K562 (cell line): ENCODE results near the gene GIPR. TPM values are rescaled to one million over a fixed set of nuclear protein-coding genes. Genes with fewer than 3 reads are reported as not detected.

Experiments
- ARHGAP35 ChIP-seq: fragments of 450-650 bp; IDR thresholded peaks from 2 replicates; pipeline ENCODE4 v1.6.1; 2018; ENCODE audit not compliant: partially characterized antibody
- BHLHE40 ChIP-seq: IDR thresholded peaks from 2 replicates; pipeline ENCODE4 v1.6.1; 2011; ENCODE audit warnings: low read length, improper control_type of control experiment
- CREB1 ChIP-seq, 2 experiments: sonication (generic) in 1 of 2; formaldehyde crosslinking in 1 of 2; IDR thresholded peaks; 2 replicates each; pipeline versions ENCODE4 v1.6.1 to v1.8.0; 2012 to 2022; ENCODE audit warnings: inconsistent platforms in 1 of 2, mild to moderate bottlenecking in 1 of 2, missing genetic modification reagents in 1 of 2, moderate library complexity in 1 of 2
- JUND ChIP-seq, 2 experiments: IDR thresholded peaks; 2 replicates in 1 of 2; 3 replicates in 1 of 2; pipeline ENCODE4 v1.6.1; 2011; ENCODE audit warnings: borderline replicate concordance in 2 of 2, low read depth in 2 of 2, low read length in 2 of 2, improper control_type of control experiment in 1 of 2, missing biosample characterization in 1 of 2, missing genetic modification characterization in 1 of 2, missing genetic modification reagents in 1 of 2
- RBFOX2 ChIP-seq: fragments of 200-400 bp; formaldehyde crosslinking; IDR thresholded peaks from 2 replicates; pipeline ENCODE4 v1.6.1; 2017; ENCODE audit warnings: low read depth, mild to moderate bottlenecking, low read length, moderate library complexity
- SMARCB1 ChIP-seq: IDR thresholded peaks from 2 replicates; pipeline ENCODE4 v1.6.1; 2011; ENCODE audit warnings: improper control_type of control experiment, low read depth; ENCODE audit not compliant: insufficient read length
- TAF7 ChIP-seq: fragments of 450-650 bp; IDR thresholded peaks from 2 replicates; pipeline ENCODE4 v1.6.1; 2016; ENCODE audit warnings: missing genetic modification characterization, missing compliant biosample characterization
- TFAM ChIP-seq: fragments of 250-450 bp; sonication (Bioruptor Pico); conservative IDR thresholded peaks from 2 replicates; pipeline ENCODE4 v1.5.0; 2021; ENCODE audit warnings: mild to moderate bottlenecking, moderate library complexity
- XRCC3 ChIP-seq: fragments of 450-650 bp; IDR thresholded peaks from 2 replicates; pipeline ENCODE4 v1.6.1; 2017; ENCODE audit warnings: mild to moderate bottlenecking, moderate library complexity
- ZNF263 ChIP-seq: sonication (generic); formaldehyde crosslinking; IDR thresholded peaks from 2 replicates; pipeline ENCODE4 v1.8.0; 2022; ENCODE audit warnings: mild to moderate bottlenecking, missing genetic modification reagents, borderline replicate concordance
- ZNF75A ChIP-seq: fragments of 450-650 bp; formaldehyde crosslinking; IDR thresholded peaks from 2 replicates; pipeline ENCODE4 v1.4.0; 2020; ENCODE audit warnings: mild to moderate bottlenecking
- polyA plus RNA-seq, 8 experiments: library from polyadenylated mRNA; depleted of rRNA in 4 of 8; stranded (reverse) in 5 of 8; unstranded in 3 of 8; fragments of >200 nt; fragmentation: Nextera tagmentation in 2 of 8; fragmentation: Illumina TruSeq in 1 of 8; extraction: Ambion mirVana in 2 of 8; extraction: Trizol in 1 of 8; gene quantifications; 2 replicates each; pipeline versions ENCODE4 v1.2.1 to v1.2.3, GENCODE V29; 2011 to 2014; ENCODE audit warnings: inconsistent platforms in 1 of 8, missing spikeins in 1 of 8
- total RNA-seq, 7 experiments: library from RNA; depleted of rRNA in 6 of 7; stranded (reverse); fragments of >200 nt in 6 of 7; fragmentation: Illumina TruSeq in 2 of 7; extraction: Trizol in 2 of 7; gene quantifications; 2 replicates each; pipeline versions ENCODE4 v1.2.1 to v1.2.3, GENCODE V29; 2011 to 2021; ENCODE audit warnings: low replicate concordance in 1 of 7
- TF ChIP-seq, protein P1 (sequence below): conservative IDR thresholded peaks from 2 replicates; pipeline ENCODE4 v1.6.1; 2011; ENCODE audit warnings: low read depth, mild to moderate bottlenecking, low read length; ENCODE audit not compliant: control insufficient read depth
- TF ChIP-seq, protein P2 (sequence below): fragments of 450-650 bp; IDR thresholded peaks from 2 replicates; pipeline ENCODE4 v1.6.1; 2016; ENCODE audit warnings: mild to moderate bottlenecking
- TF ChIP-seq, protein P3 (sequence below): fragments of 250-450 bp; sonication (Bioruptor Pico); IDR thresholded peaks from 2 replicates; pipeline ENCODE4 v1.5.0; 2022; ENCODE audit warnings: mild to moderate bottlenecking
- TF ChIP-seq, protein P4 (sequence below): fragments of 150-350 bp; IDR thresholded peaks from 2 replicates; pipeline ENCODE4 v1.6.1; 2014; ENCODE audit warnings: low read depth, mild to moderate bottlenecking, low read length, borderline replicate concordance

The GIPR gene
- total and polyA plus RNA-seq, 9 of the 15 experiments (the other 6 are each of a cell fraction or from before 2014, with no cell fraction given): 2.2 to 26.8 (median 12.7) TPM

DNA sequence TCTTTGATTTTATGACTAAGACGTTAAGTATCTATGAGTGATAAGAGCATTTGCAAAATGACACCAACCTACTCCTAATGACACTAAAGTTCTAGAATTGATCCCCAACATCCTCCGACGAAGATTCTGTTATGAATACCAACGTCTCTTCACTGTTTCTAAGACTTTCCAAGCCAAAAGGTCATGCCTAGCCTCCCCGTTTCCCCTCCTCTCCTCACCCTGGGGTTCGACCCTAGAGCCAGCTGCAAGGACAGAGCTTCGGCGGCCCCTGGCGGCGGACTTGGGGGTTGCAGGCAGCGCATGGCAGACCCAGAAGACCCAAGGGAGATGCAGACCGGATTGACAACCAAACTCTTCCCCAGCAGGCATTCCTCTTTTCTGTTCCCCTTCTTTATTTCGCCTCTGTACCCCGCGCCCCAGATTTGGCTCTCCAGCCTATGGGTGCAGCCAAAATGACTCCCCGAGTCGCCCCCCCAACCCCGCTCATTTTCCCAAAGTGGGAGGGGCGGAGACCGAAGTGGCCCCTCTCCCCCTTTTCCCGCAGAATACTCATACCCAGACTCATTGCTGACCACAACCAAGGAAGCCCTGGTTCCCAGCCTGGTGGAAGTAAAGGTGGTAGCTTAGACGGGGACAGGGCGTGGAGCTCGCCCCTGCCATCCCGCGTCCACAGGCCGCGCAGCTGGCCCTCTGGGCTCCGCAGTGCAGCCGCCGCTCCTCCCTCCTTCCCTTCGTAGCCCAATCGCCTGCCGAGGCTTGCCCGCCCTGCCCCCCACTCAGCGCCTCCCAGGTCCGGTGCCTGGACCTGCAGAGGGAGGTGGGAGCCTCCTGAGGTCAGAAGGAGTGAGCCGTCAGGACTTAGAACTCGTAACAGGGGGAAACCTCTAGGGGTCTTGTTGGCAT, 24.7 kb upstream of the GIPR start (continued):
- TF ChIP-seq, protein P1, sequence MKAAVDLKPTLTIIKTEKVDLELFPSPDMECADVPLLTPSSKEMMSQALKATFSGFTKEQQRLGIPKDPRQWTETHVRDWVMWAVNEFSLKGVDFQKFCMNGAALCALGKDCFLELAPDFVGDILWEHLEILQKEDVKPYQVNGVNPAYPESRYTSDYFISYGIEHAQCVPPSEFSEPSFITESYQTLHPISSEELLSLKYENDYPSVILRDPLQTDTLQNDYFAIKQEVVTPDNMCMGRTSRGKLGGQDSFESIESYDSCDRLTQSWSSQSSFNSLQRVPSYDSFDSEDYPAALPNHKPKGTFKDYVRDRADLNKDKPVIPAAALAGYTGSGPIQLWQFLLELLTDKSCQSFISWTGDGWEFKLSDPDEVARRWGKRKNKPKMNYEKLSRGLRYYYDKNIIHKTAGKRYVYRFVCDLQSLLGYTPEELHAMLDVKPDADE: no peak
- TF ChIP-seq TAF7 (tag) (no peak), ZNF75A (CRISPR knock-in tag) (no peak), ZNF263 (CRISPR knock-in tag) (no peak), JUND (IDR thresholded peaks at IDR 0.05; ENCODE audit: borderline replicate concordance, low read depth, low read length) (peak; percentile 48; the same call in 1 of the 2 replicates), JUND (tag; IDR thresholded peaks at IDR 0.05; ENCODE audit: borderline replicate concordance, low read depth, low read length) (peak; percentile 53; the same call in 2 of the 3 replicates), RBFOX2 (0 out of 2 replicates have a peak, but pooled peaks have one; percentile 39), SMARCB1 (no peak), BHLHE40 (peak; percentile 11; the same call in 1 of the 2 replicates), XRCC3 (no peak), TFAM (CRISPR knock-in tag) (no peak), ARHGAP35 (no peak), CREB1 (IDR thresholded peaks at IDR 0.05) (no peak; the same call in 1 of the 2 replicates), CREB1 (CRISPR knock-in tag; IDR thresholded peaks at IDR 0.05) (0 out of 2 replicates have a peak, but pooled peaks have one; percentile 6)
- TF ChIP-seq, protein P2, sequence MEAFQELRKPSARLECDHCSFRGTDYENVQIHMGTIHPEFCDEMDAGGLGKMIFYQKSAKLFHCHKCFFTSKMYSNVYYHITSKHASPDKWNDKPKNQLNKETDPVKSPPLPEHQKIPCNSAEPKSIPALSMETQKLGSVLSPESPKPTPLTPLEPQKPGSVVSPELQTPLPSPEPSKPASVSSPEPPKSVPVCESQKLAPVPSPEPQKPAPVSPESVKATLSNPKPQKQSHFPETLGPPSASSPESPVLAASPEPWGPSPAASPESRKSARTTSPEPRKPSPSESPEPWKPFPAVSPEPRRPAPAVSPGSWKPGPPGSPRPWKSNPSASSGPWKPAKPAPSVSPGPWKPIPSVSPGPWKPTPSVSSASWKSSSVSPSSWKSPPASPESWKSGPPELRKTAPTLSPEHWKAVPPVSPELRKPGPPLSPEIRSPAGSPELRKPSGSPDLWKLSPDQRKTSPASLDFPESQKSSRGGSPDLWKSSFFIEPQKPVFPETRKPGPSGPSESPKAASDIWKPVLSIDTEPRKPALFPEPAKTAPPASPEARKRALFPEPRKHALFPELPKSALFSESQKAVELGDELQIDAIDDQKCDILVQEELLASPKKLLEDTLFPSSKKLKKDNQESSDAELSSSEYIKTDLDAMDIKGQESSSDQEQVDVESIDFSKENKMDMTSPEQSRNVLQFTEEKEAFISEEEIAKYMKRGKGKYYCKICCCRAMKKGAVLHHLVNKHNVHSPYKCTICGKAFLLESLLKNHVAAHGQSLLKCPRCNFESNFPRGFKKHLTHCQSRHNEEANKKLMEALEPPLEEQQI: no peak
- TF ChIP-seq, protein P3, sequence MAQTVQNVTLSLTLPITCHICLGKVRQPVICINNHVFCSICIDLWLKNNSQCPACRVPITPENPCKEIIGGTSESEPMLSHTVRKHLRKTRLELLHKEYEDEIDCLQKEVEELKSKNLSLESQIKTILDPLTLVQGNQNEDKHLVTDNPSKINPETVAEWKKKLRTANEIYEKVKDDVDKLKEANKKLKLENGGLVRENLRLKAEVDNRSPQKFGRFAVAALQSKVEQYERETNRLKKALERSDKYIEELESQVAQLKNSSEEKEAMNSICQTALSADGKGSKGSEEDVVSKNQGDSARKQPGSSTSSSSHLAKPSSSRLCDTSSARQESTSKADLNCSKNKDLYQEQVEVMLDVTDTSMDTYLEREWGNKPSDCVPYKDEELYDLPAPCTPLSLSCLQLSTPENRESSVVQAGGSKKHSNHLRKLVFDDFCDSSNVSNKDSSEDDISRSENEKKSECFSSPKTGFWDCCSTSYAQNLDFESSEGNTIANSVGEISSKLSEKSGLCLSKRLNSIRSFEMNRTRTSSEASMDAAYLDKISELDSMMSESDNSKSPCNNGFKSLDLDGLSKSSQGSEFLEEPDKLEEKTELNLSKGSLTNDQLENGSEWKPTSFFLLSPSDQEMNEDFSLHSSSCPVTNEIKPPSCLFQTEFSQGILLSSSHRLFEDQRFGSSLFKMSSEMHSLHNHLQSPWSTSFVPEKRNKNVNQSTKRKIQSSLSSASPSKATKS: no peak
- TF ChIP-seq, protein P4, sequence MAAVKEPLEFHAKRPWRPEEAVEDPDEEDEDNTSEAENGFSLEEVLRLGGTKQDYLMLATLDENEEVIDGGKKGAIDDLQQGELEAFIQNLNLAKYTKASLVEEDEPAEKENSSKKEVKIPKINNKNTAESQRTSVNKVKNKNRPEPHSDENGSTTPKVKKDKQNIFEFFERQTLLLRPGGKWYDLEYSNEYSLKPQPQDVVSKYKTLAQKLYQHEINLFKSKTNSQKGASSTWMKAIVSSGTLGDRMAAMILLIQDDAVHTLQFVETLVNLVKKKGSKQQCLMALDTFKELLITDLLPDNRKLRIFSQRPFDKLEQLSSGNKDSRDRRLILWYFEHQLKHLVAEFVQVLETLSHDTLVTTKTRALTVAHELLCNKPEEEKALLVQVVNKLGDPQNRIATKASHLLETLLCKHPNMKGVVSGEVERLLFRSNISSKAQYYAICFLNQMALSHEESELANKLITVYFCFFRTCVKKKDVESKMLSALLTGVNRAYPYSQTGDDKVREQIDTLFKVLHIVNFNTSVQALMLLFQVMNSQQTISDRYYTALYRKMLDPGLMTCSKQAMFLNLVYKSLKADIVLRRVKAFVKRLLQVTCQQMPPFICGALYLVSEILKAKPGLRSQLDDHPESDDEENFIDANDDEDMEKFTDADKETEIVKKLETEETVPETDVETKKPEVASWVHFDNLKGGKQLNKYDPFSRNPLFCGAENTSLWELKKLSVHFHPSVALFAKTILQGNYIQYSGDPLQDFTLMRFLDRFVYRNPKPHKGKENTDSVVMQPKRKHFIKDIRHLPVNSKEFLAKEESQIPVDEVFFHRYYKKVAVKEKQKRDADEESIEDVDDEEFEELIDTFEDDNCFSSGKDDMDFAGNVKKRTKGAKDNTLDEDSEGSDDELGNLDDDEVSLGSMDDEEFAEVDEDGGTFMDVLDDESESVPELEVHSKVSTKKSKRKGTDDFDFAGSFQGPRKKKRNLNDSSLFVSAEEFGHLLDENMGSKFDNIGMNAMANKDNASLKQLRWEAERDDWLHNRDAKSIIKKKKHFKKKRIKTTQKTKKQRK: no peak
